ENCODE results near the gene KRTAP12-4. TPM values are rescaled to one million over a fixed set of nuclear protein-coding genes. Genes with fewer than 3 reads are reported as not detected.

KRTAP12-4 gene
- total RNA-seq, 1 experiment from 2014 or later, result not detected

- ChIA-PET POLR2A (no interaction called here), CTCF (interaction anchor here (0.7 kb wide), 1 partner anchor 140 kb away, joined by 3 read pairs; no protein-coding TSS in a partner anchor)
- intact Hi-C loops (cut with micrococcal nuclease), result no loop called here
These were observed 3.3 kb downstream of the KRTAP12-4 start for GRCh38 chr21:44650973-44651675.

DNA sequence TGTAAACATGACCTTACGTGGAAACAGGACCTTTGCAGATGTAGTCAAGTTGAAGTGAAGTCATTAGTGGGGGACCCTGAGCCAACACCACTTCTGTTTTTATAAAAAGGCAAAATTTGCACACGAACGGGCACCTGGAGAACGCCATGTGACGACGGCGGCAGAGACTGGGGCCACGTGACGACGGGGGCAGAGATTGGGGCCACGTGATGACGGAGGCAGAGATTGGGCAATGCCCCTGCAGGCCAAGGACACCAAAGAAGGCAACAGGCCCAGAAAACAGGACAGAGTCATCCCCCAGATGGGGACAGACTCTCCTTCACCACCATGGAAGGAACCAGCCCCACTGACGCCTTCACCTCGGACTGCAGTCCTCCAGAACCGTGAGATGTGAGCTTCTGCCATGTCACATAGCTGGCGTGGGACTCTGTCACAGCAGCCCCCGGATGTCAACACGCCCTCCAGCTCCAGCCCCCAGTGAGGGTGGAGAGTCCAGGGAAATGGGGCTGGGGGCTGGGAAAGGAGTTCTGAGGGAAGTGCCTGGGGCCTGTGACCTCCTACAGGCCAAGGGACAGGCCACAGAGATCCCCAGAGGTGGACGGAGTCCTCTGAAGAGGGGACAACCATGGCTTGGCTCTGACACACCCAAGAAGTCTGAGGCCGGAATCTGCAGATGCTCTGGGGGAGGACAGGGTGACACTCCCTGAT lies 4.0 kb downstream of the KRTAP12-4 start:
- ChIA-PET POLR2A (no interaction called here), CTCF (interaction anchor here (0.7 kb wide), 1 partner anchor 140 kb away, joined by 3 read pairs; no protein-coding TSS in a partner anchor)
- no peaks in the 10 kb centered on the region for H3K36me3 Mint-ChIP-seq (ENCODE audit: insufficient read depth, unreplicated experiment)

More at GRCh38 chr21:44650973-44651675, 3.3 kb downstream of the KRTAP12-4 start:
- BruUV-seq (replicated peaks), result no TSS peak
- Mint-ChIP-seq H3K27ac (ENCODE audit: low read depth, unreplicated experiment) (no peak overlapping the region), H3K27me3 (ENCODE audit: insufficient read depth, unreplicated experiment) (peaks cover 40% of the 10 kb centered on the region), H3K36me3 (ENCODE audit: insufficient read depth, unreplicated experiment) (no peaks in the 10 kb centered on the region), H3K4me3 (ENCODE audit: unreplicated experiment) (no peak overlapping the region), H3K9me3 (ENCODE audit: unreplicated experiment) (no peaks in the 10 kb centered on the region), H3K4me1 (ENCODE audit: insufficient read depth, unreplicated experiment) (no peaks in the 10 kb centered on the region)
- no peak for TF ChIP-seq CTCF (IDR thresholded peaks at IDR 0.05; ENCODE audit: unreplicated experiment)
- DNase-seq (ENCODE audit: unreplicated experiment), result no peak

DNA sequence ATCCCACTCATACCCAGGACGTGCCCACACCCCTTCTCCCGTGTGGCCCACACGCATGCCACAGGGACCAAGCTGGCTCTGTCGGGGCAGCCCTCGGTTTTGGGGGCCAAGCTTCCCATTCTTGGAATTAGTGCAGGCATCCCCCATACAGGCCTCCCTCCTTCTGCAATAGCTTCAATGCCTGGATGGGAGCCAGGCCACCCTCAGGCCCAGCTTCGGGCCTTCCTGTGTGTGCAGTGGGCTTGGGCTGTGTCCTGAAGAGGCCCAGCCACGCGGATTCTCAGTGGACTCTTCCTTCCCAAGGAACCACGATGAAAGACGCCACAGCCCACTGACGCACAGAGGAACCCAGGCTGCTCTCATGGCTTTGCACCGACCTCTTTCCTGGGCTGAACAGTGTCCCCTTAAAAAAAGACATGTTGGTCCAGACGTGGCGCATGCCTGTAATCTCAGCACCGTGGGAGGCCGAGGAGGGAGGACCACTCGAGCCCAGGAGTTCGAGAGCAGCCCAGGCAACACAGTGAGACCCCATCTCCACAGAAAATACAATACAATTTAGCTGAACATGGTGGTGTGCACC lies 4.8 kb downstream of the KRTAP12-4 start:
- DNase-seq (ENCODE audit: unreplicated experiment), result no peak
- intact Hi-C loops (cut with micrococcal nuclease), result no loop called here
- Mint-ChIP-seq H3K27ac (ENCODE audit: low read depth, unreplicated experiment) (no peak overlapping the region), H3K4me3 (ENCODE audit: unreplicated experiment) (no peak overlapping the region), H3K4me1 (ENCODE audit: insufficient read depth, unreplicated experiment) (no peaks in the 10 kb centered on the region), H3K36me3 (ENCODE audit: insufficient read depth, unreplicated experiment) (no peaks in the 10 kb centered on the region), H3K9me3 (ENCODE audit: unreplicated experiment) (peaks cover 4% of the 10 kb centered on the region), H3K27me3 (ENCODE audit: insufficient read depth, unreplicated experiment) (peaks cover 35% of the 10 kb centered on the region)
- ChIA-PET CTCF (interaction anchor here (0.6 kb wide), 1 partner anchor 152 kb away, joined by 3 read pairs; the partner anchor contains the start of gene UBE2G2), POLR2A (no interaction called here)
- no TSS peak for BruUV-seq (replicated peaks)
- no peak for TF ChIP-seq CTCF (IDR thresholded peaks at IDR 0.05; ENCODE audit: unreplicated experiment)

More for the DNA sequence above, 4.0 kb downstream of the KRTAP12-4 start:
- Mint-ChIP-seq H3K9me3 (ENCODE audit: unreplicated experiment) (no peaks in the 10 kb centered on the region), H3K4me3 (ENCODE audit: unreplicated experiment) (no peak overlapping the region), H3K27me3 (ENCODE audit: insufficient read depth, unreplicated experiment) (peaks cover 35% of the 10 kb centered on the region), H3K4me1 (ENCODE audit: insufficient read depth, unreplicated experiment) (no peaks in the 10 kb centered on the region), H3K27ac (ENCODE audit: low read depth, unreplicated experiment) (no peak overlapping the region)
- BruUV-seq (replicated peaks), result no TSS peak
- no peak for DNase-seq (ENCODE audit: unreplicated experiment)
- intact Hi-C loops (cut with micrococcal nuclease), result no loop called here
- TF ChIP-seq CTCF (IDR thresholded peaks at IDR 0.05; ENCODE audit: unreplicated experiment), result no peak

All from MCF 10A (cell line).